GM10266 (cell line): ENCODE data around the gene TMOD3.
A peak's percentile ranks its signal among the peaks of the same experiment; 100 is the strongest.

Source experiments
- DNase-seq: peaks from one replicate; pipeline ENCODE4 v3.0.0; 2012; ENCODE audit errors: extremely low spot score
- CTCF ChIP-seq: IDR thresholded peaks from 2 replicates; pipeline ENCODE4 v1.5.1; 2012; ENCODE audit warnings: mild to moderate bottlenecking, low read depth; ENCODE audit not compliant: control insufficient read depth, insufficient read depth; ENCODE audit errors: missing control alignments

TMOD3 gene

GRCh38 chr15:51888593-51889195 is 59.2 kb downstream of the TMOD3 start:
- peak; percentile 48 for DNase-seq
- peak; percentile 59 for TF ChIP-seq CTCF

GRCh38 chr15:51889486-51889885 is 60.0 kb downstream of the TMOD3 start:
- no peak for DNase-seq
- TF ChIP-seq CTCF: no peak

- no peak for DNase-seq
These were observed 75.0 kb downstream of the TMOD3 start for GRCh38 chr15:51904421-51904820.

GRCh38 chr15:51904931-51905330 is 75.5 kb downstream of the TMOD3 start:
- no peak for TF ChIP-seq CTCF
- DNase-seq: no peak

More at GRCh38 chr15:51904421-51904820, 75.0 kb downstream of the TMOD3 start:
- TF ChIP-seq CTCF: no peak

GRCh38 chr15:51907136-51907862 is 77.8 kb downstream of the TMOD3 start:
- no peak for TF ChIP-seq CTCF
- DNase-seq: no peak

- TF ChIP-seq CTCF: no peak
- no peak for DNase-seq
These were observed 78.9 kb downstream of the TMOD3 start for GRCh38 chr15:51908316-51908715.

GRCh38 chr15:51909584-51909983 is 80.1 kb downstream of the TMOD3 start:
- TF ChIP-seq CTCF: no peak
- no peak for DNase-seq
